GM20000 (cell line): ENCODE data around the gene FAM111B.
"Not testable (repeated sequence)": the region's sequence is repeated elsewhere in the genome, so short reads cannot be mapped to it uniquely, and the experiment has no call there.

Source experiments
- DNase-seq: peaks from one replicate; pipeline ENCODE4 v3.0.0; 2012; ENCODE audit warnings: low spot score
- TF ChIP-seq, protein P1 (sequence below): IDR thresholded peaks from 2 replicates; pipeline ENCODE4 v1.5.1; 2012; ENCODE audit warnings: mild to moderate bottlenecking, control low read depth; ENCODE audit errors: extremely low read depth, missing control alignments

Gene FAM111B

DNA sequence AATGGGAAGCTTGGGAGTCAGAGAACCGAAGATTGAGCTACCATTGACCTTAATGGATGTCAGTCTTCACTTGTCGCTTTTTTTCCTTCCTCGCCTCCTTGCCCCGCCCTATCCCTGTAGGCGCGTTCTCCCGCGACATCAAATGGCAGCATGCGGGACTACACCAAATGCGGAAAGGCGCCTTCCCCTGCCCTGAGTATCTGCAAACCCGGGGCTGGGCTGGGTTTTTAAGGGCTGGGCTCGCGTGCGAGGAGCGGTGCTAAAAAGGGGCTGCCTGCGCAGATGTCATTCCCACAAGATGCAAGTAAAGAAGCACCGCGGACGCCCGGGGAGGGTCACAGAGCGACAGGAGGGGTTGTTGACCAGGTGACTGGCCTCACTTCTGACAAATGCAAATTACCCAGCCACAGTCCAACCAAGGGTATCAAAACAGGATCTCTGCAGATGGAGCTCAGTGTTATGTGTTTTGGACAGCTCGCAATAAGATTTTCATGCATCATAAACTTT, 4.7 kb upstream of the FAM111B start:
- peak; percentile 77 for DNase-seq
- TF ChIP-seq, protein P1, sequence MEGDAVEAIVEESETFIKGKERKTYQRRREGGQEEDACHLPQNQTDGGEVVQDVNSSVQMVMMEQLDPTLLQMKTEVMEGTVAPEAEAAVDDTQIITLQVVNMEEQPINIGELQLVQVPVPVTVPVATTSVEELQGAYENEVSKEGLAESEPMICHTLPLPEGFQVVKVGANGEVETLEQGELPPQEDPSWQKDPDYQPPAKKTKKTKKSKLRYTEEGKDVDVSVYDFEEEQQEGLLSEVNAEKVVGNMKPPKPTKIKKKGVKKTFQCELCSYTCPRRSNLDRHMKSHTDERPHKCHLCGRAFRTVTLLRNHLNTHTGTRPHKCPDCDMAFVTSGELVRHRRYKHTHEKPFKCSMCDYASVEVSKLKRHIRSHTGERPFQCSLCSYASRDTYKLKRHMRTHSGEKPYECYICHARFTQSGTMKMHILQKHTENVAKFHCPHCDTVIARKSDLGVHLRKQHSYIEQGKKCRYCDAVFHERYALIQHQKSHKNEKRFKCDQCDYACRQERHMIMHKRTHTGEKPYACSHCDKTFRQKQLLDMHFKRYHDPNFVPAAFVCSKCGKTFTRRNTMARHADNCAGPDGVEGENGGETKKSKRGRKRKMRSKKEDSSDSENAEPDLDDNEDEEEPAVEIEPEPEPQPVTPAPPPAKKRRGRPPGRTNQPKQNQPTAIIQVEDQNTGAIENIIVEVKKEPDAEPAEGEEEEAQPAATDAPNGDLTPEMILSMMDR: peak; percentile 55

DNA sequence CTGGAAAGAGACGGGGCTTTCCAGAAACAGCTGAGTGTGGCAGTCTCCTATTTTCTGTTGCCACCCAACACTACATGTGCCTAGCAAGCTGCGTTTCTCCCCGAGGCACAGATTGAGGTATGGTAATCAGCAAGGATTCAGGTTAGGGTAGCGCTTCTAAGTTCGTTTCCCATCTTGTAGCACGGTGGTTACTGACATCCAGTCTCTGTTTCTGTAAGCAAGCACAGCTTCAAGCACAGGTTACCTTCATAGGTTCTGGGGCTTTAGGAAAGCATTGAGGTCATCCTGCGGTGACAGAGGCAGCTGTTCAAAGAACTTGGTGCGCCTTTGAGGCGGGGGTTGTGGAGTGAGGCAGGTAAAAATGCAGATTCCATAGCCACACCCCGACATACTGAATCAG, 684 bp downstream of the FAM111B start:
- DNase-seq: not testable (repeated sequence)

DNA sequence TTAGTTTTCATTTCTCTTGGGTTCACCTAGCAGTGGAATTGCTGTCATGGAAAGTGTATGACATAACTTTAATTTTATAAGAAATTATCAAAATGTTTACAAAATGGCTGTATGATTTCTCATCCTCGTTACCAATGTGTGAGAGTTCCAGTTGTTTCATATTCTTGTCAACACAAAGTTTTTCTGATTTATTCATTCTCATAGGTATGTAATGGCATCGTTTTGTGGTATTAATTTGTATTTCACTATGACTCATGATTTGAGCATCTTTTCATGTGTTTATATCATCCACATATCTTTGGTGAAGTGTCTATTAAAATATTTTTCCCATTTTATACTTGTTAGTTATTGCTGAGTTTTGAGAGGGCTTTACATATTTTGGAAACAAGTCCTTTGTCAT, 5.5 kb downstream of the FAM111B start:
- no peak for DNase-seq
- TF ChIP-seq, protein P1: no peak

DNA sequence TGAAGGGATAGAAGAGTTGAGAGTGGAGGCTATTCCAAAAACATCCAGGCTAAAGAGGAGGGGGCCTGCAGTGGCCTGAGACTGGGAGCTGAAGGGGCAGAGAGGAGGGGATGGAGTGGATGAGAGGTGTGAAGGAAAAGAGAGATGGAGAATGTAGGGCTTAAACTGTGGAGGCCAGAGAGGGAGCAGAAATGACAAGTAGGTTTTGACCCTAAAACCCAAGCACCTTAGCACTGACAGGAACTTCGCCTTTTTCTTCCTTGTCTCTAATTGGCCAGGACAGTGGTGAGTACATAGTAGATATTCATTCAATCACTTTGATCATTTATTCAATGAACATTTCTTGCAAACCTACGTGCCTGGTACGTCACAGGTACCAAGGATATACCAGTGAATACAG, 7.3 kb downstream of the FAM111B start:
- DNase-seq: no peak
- TF ChIP-seq, protein P1: no peak

DNA sequence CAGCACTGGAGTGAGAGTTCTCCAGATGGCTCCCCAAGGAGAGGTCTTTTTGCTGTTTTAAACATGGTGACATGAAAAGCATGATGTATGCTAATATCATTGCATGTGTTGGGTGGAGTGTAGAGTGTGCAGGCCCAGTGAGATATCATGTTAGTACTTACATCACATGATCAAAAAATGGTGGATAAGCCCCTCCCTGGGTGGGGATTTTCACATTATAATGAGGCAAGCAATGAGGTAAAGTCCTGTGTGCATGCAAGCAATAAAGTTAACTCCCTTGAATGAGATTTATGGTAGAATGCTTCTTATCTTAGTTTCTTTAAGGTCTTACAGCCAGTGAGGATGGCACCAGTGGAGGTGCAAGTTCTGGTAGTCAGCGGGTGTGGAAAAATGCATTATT, 8.5 kb downstream of the FAM111B start:
- TF ChIP-seq, protein P1: no peak
- no peak for DNase-seq

DNA sequence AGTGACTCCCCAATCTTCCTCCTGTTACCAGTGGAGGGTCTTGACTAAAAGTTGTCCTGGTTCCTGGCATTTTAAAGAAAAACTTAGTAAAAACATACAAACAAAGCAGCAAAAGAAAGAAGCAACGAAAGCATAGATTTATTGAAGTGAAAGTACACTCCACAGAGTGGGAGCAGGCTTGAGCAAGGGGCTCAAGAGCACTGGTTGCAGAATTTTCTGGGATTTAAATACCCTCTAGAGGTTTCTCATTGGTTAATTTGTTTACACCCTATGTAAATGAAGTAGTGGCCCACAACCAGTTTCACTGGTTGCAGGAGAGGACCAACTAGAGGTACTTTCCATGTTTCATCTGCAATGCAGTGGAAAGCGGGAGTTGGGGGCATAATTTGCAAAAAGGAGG, 10.7 kb downstream of the FAM111B start:
- TF ChIP-seq, protein P1: no peak
- no peak for DNase-seq

DNA sequence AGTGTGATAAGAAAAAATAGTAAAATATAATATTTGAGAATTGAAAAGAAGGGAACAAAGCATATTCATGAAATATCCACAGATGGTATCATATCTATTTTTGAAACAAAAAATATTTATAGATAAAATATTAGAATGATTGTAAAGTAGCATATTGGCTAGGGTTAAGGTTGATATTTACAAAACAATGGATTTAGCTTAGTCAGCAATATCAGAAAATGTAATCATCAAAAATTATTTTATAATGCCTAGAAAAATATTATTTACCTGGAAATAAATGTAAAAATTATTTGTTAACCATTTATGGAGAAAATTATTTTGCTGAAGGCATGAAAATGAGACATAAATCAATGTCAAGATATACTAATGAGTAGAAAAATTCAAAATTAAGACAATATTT, 12.8 kb downstream of the FAM111B start:
- TF ChIP-seq, protein P1: no peak
- DNase-seq: no peak

DNA sequence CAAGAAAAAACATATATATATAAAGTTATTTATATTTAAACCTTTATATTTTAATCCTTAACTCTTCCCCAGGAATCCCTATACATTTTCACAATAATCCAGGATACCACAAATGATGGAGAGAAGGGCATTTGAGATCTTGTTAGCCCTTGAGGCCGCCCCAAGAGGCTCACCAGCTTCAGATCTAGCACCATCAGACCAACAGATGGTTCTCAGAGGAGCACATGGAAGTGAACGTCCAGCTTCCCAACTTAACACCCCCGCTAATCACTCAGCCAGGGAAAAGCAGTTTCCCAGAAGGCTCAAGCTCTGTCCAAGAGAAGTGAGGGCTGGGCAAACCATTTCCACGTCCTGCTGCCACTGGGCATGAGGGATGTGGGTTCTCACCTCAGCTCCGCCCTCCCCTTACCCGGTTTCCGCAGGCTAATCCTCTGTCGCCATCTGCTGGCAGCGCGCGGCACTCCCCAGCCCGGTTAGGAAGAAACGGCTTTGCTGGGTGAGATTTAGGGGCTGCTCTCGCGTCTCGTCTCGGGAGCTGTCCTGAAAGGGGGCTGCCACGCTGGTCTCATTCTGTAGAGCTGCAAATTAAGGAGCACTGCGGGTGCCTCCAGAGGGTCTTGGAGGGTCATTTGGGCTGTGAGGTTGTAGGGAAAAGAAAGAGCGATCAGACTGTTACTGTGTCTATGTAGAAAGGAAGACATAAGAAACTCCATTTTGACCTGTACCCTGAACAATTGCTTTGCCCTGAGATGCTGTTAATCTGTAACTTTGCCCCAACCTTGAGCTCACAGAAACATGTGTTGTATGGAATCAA, 28.8 kb downstream of the FAM111B start:
- DNase-seq: peak; percentile 77
- TF ChIP-seq, protein P1: peak; percentile 99

DNA sequence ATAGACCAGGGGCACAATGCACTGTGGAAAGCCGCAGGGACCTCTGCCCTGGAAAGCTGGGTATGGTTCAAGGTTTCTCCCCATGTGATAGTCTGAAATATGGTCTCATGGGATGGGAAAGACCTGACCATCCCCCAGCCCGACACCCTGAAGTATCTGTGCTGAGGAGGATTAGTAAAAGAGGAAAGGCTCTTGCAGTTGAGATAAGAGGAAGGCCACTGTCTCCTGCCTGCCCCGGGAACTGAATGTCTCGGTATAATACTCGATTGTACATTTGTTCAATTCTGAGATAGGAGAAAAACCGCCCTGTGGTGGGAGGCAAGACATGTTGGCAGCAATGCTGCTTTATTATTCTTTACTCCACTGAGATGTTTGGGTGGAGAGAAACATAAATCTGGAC, 29.5 kb downstream of the FAM111B start:
- DNase-seq: not testable (repeated sequence)
